HL-60 (cell line): Measurements from ENCODE around the gene BTBD9.

Source experiments
- DNase-seq, 2 experiments: peaks; one replicate each; pipeline ENCODE4 v3.0.0-alpha.2; 2010 to 2020; ENCODE audit warnings: low read depth in 1 of 2, low spot score in 1 of 2
- H3K27ac ChIP-seq: fragments of 250-450 bp; sonication (Bioruptor Pico); replicated peaks from 2 replicates; pipeline ENCODE4 v1.5.1; 2020; ENCODE audit warnings: mild to moderate bottlenecking, moderate library complexity
- H3K27me3 ChIP-seq: fragments of 250-450 bp; sonication (Bioruptor Pico); 2 replicates; pipeline ENCODE4 v1.5.1; 2021; ENCODE audit warnings: mild to moderate bottlenecking, moderate library complexity; ENCODE audit not compliant: insufficient read depth, poor library complexity, severe bottlenecking
- H3K4me3 ChIP-seq: replicated peaks from 2 replicates; pipeline ENCODE4 v1.5.1; 2011; ENCODE audit warnings: mild to moderate bottlenecking, control low read depth, low read length; ENCODE audit not compliant: insufficient read depth
- GABPA ChIP-seq: IDR thresholded peaks from 2 replicates; pipeline ENCODE4 v1.6.1; 2012; ENCODE audit warnings: low read depth
- POLR2AphosphoS5 ChIP-seq: IDR thresholded peaks from 2 replicates; pipeline ENCODE4 v1.6.1; 2012; ENCODE audit warnings: low read depth
- SPI1 ChIP-seq: IDR thresholded peaks from 2 replicates; pipeline ENCODE4 v1.6.1; 2012; ENCODE audit warnings: low read depth, mild to moderate bottlenecking, borderline replicate concordance
- TF ChIP-seq, protein P1 (sequence below): IDR thresholded peaks from 2 replicates; pipeline ENCODE4 v1.6.1; 2012; ENCODE audit warnings: low read depth; ENCODE audit not compliant: insufficient replicate concordance
- TF ChIP-seq, protein P2 (sequence below): IDR thresholded peaks from one replicate; pipeline ENCODE4 v1.5.1; 2011; ENCODE audit warnings: low read length, control low read depth, inconsistent platforms; ENCODE audit not compliant: insufficient read depth

BTBD9 gene

DNA sequence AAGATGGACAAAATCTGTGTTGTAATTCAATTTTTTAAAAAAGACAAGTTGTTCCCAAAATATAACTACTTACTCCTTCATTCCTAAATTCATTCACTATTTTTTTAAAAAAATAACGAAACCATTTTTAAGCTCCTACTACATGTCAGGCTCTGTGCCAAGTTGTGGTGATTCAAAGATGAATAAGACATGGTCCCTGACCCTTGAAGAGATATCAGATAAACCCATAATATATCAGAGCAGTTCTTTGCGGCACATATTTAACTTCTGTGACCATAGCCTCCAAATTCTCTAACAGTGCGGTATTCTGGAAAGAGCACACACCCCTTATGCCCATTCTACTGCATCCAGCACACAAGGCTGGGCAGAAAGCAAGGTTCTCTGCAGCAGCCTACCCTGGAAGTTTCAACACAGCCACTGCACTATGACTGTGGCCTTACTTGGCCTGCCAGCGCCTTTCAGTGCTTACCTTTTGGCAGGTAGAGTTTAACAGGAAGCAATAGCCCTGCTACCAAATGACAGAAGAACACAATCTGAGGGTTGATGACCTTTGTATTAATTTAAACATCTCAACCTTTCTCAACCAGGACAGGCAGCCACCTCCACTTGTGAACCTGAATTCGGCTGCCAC is 406.5 kb downstream of the BTBD9 start:
- no peak for DNase-seq
- no peak overlapping the region for H3K4me3 ChIP-seq
- TF ChIP-seq GABPA (no peak), POLR2AphosphoS5 (no peak), SPI1 (no peak)
- TF ChIP-seq, protein P1, sequence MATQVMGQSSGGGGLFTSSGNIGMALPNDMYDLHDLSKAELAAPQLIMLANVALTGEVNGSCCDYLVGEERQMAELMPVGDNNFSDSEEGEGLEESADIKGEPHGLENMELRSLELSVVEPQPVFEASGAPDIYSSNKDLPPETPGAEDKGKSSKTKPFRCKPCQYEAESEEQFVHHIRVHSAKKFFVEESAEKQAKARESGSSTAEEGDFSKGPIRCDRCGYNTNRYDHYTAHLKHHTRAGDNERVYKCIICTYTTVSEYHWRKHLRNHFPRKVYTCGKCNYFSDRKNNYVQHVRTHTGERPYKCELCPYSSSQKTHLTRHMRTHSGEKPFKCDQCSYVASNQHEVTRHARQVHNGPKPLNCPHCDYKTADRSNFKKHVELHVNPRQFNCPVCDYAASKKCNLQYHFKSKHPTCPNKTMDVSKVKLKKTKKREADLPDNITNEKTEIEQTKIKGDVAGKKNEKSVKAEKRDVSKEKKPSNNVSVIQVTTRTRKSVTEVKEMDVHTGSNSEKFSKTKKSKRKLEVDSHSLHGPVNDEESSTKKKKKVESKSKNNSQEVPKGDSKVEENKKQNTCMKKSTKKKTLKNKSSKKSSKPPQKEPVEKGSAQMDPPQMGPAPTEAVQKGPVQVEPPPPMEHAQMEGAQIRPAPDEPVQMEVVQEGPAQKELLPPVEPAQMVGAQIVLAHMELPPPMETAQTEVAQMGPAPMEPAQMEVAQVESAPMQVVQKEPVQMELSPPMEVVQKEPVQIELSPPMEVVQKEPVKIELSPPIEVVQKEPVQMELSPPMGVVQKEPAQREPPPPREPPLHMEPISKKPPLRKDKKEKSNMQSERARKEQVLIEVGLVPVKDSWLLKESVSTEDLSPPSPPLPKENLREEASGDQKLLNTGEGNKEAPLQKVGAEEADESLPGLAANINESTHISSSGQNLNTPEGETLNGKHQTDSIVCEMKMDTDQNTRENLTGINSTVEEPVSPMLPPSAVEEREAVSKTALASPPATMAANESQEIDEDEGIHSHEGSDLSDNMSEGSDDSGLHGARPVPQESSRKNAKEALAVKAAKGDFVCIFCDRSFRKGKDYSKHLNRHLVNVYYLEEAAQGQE = no peak
- TF ChIP-seq, protein P2, sequence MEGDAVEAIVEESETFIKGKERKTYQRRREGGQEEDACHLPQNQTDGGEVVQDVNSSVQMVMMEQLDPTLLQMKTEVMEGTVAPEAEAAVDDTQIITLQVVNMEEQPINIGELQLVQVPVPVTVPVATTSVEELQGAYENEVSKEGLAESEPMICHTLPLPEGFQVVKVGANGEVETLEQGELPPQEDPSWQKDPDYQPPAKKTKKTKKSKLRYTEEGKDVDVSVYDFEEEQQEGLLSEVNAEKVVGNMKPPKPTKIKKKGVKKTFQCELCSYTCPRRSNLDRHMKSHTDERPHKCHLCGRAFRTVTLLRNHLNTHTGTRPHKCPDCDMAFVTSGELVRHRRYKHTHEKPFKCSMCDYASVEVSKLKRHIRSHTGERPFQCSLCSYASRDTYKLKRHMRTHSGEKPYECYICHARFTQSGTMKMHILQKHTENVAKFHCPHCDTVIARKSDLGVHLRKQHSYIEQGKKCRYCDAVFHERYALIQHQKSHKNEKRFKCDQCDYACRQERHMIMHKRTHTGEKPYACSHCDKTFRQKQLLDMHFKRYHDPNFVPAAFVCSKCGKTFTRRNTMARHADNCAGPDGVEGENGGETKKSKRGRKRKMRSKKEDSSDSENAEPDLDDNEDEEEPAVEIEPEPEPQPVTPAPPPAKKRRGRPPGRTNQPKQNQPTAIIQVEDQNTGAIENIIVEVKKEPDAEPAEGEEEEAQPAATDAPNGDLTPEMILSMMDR = no peak
- no peaks in the 10 kb centered on the region for H3K27me3 ChIP-seq
- H3K27ac ChIP-seq = no peak overlapping the region

DNA sequence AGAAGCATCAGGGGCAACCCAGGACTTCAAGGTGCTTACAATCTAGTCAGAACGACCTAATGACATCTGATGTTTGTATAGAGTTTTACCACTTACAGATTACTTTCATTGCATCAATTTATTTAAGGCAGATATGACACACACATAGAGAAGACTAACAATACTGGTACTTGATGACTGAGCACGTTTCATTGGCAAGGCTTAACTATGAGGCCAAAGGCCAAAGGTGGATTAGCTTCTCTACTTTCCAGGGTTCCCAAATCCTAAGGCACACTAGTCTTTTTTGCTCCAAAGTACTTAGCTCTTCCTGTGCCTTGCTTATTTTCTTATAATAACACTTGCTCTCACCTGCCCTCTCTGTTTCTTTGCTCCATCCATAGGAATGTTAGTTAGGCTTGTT is 414.0 kb downstream of the BTBD9 start:
- no peak for DNase-seq
- H3K27ac ChIP-seq = no peak overlapping the region
- H3K4me3 ChIP-seq = no peak overlapping the region
- H3K27me3 ChIP-seq = no peaks in the 10 kb centered on the region
- TF ChIP-seq, protein P2 = no peak
- TF ChIP-seq POLR2AphosphoS5 (no peak), SPI1 (no peak), GABPA (no peak)
- TF ChIP-seq, protein P1 = no peak

DNA sequence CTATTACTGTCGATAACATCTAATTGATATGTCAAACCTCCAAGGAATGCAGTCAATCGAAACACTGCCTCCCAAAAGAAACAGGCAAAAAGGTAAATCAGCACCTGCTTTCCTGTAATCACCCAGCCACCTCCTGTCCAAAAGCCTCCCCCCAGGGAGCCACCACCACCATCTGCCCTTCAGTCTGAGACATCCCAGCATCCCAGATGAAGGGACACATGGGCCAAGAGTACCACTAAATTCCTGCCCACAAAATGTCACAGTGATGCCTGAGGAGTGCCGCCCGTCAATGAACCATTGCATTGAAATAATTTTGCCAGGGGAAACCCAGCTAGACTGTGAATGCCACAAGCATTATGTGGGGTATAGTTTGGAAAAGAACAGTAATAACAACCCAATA is 418.5 kb downstream of the BTBD9 start:
- TF ChIP-seq SPI1 (no peak), POLR2AphosphoS5 (no peak), GABPA (no peak)
- TF ChIP-seq, protein P2 = no peak
- TF ChIP-seq, protein P1 = no peak
- DNase-seq = no peak
- no peak overlapping the region for H3K27ac ChIP-seq
- H3K4me3 ChIP-seq = no peak overlapping the region
- H3K27me3 ChIP-seq = no peaks in the 10 kb centered on the region
